ENCODE data around the gene SRI.

DNA sequence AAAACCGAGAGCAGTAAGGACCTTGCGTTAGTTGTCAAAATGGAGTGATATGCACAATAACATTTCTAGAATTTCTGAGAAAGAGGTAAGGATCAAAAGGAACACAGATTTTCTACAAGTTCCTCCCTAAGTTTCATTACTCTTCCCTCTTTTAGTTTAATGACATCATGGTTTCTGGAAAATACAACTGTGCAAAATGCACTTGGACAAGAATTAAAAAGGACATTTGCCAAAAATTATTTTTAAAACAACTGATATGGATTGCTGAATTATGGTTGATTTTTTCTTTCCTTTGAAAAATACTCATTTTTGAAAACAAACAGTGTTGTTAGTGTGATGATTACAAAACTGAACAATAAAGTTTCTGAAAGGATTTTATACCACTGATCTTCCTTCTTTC, 52.1 kb downstream of the SRI start:
- no peak for TF ChIP-seq CTCF (IDR thresholded peaks at IDR 0.05)
- TF ChIP-seq EZH2 (IDR thresholded peaks at IDR 0.05; ENCODE audit: borderline replicate concordance, insufficient read depth, low read depth, low read length, poor library complexity, severe bottlenecking): no peak
